Upper lobe of left lung (tissue), 4 donors: ENCODE data around the gene ENSA.
"Not testable (repeated sequence)": the region's sequence is repeated elsewhere in the genome, so short reads cannot be mapped to it uniquely, and the experiment has no call there.

ENCODE experiments used
- POLR2A ChIP-seq, 4 donors: fragments of 450-650 bp; IDR thresholded peaks; one replicate each; pipeline ENCODE4 v1.5.1; 2016 to 2017; ENCODE audit warnings: antibody characterized with exemption in 4 of 4, mild to moderate bottlenecking in 2 of 4
- POLR2AphosphoS5 ChIP-seq, 2 donors: sonication (generic); formaldehyde crosslinking; IDR thresholded peaks; one replicate each; pipeline ENCODE4 v1.5.1; 2017; ENCODE audit warnings: antibody characterized with exemption in 2 of 2
- TF ChIP-seq, protein P1 (sequence below), 6 experiments: fragments of 450-650 bp in 4 of 6; fragments of 200-600 bp in 2 of 6; sonication (generic) in 2 of 6; IDR thresholded peaks; one replicate each; pipeline ENCODE4 v1.5.1; 2016 to 2019; ENCODE audit warnings: antibody characterized with exemption in 6 of 6

DNA sequence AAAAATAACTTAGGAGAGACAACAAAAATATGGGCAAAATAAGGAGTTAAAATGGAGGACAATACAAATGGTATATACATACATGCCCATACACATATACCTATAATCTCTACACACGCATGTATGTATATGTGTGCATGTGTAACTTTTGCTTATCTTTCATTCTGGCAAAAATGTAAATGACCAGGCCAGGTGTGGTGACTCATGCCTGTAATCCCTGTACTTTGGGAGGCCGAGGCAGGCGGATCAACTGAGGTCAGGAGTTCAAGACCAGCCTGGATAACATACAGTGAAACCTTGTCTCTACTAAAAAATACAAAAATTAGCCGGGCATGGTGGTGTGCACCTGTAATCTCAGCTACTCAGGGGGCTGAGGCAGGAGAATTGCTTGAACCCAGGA, 31.1 kb downstream of the ENSA start:
- TF ChIP-seq, protein P1, sequence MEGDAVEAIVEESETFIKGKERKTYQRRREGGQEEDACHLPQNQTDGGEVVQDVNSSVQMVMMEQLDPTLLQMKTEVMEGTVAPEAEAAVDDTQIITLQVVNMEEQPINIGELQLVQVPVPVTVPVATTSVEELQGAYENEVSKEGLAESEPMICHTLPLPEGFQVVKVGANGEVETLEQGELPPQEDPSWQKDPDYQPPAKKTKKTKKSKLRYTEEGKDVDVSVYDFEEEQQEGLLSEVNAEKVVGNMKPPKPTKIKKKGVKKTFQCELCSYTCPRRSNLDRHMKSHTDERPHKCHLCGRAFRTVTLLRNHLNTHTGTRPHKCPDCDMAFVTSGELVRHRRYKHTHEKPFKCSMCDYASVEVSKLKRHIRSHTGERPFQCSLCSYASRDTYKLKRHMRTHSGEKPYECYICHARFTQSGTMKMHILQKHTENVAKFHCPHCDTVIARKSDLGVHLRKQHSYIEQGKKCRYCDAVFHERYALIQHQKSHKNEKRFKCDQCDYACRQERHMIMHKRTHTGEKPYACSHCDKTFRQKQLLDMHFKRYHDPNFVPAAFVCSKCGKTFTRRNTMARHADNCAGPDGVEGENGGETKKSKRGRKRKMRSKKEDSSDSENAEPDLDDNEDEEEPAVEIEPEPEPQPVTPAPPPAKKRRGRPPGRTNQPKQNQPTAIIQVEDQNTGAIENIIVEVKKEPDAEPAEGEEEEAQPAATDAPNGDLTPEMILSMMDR (IDR thresholded peaks at IDR 0.05): not testable (repeated sequence)
- not testable (repeated sequence) for TF ChIP-seq POLR2AphosphoS5, POLR2A (IDR thresholded peaks at IDR 0.05)
